ENCODE results near the gene FBXO42. TPM values are rescaled to one million over a fixed set of nuclear protein-coding genes. Genes with fewer than 3 reads are reported as not detected.

The FBXO42 gene
- total and polyA plus RNA-seq, 2 of the 13 experiments (the other 11 are each of a cell fraction or from before 2014, with no cell fraction given), result 7.6 to 17.5 TPM

DNA sequence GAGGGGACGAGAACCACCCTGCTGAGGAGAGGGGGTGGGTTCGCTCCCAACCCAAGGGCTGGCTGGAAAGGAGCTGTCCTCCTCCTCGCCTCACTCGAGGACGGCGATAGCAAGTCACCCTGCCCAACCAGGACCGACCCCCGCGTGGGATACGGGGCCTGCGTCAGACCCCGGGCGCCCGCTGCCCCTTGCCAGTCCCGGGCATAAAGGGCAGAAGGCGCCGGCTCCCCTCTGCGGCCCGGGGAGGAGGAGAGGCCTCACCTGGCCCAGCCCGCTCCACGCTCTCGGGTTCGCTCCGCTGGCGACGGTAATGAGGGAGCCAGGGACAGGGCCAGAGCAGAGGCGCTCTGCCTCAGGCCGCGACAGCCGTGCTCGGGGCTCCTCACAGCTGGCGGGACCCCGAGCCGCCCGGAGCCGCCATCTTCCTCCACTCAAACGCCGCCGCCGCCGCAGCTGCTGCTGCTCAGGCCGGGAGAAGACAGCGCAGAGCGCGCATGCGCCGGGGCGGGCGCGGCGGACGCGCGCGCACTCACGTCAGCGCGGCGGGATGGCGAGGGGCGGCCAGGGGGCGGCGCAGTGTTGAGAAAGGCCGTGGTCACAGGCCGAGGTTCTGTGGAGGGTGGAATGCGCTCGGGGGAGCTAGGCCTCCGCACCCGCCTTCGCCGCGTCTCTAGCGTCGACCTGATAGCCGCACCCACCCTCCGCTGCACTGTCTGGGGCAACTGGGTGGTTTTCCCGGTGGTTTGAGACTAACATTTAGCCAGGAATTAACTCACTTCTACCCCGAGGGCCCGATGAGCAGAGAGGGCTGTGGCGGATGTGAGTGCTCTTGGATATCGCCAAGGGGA, at the start of gene FBXO42 (continued):
- TF ChIP-seq SNAPC5 (CRISPR knock-in tag; IDR thresholded peaks at IDR 0.05; ENCODE audit: borderline replicate concordance) (peak; percentile 77; the same call in 1 of the 2 replicates), NFE2L2 (IDR thresholded peaks at IDR 0.05; ENCODE audit: low read length) (no peak), CREM (IDR thresholded peaks at IDR 0.05) (no peak), CREM (CRISPR knock-in tag; IDR thresholded peaks at IDR 0.05) (no peak), GABPB1 (CRISPR knock-in tag; IDR thresholded peaks at IDR 0.05) (peak; percentile 68; the same call in 1 of the 2 replicates), ZNF777 (CRISPR knock-in tag; IDR thresholded peaks at IDR 0.05) (peak; percentile 66), HOXA3 (CRISPR knock-in tag; IDR thresholded peaks at IDR 0.05) (peak; percentile 95), ATF7-NPFF (CRISPR knock-in tag; IDR thresholded peaks at IDR 0.05; ENCODE audit: low read depth) (peak; percentile 62; the same call in 1 of the 2 replicates), ZFP36L1 (CRISPR knock-in tag; IDR thresholded peaks at IDR 0.05) (0 out of 2 replicates have a peak, but pooled peaks have one; percentile 9), ZNF598 (CRISPR knock-in tag; IDR thresholded peaks at IDR 0.05; ENCODE audit: borderline replicate concordance) (no peak), BRD4 (CRISPR knock-in tag; IDR thresholded peaks at IDR 0.05) (peak; percentile 89), ZNF703 (CRISPR knock-in tag; IDR thresholded peaks at IDR 0.05; ENCODE audit: borderline replicate concordance) (no peak), CENPX (CRISPR knock-in tag; IDR thresholded peaks at IDR 0.05) (no peak), MAFG (CRISPR knock-in tag; IDR thresholded peaks at IDR 0.05) (no peak), NCOA5 (CRISPR knock-in tag; IDR thresholded peaks at IDR 0.05) (no peak), ZKSCAN5 (CRISPR knock-in tag; IDR thresholded peaks at IDR 0.05) (no peak), PAX8 (CRISPR knock-in tag; IDR thresholded peaks at IDR 0.05; ENCODE audit: borderline replicate concordance) (0 out of 2 replicates have a peak, but pooled peaks have one; percentile 25), ZNF746 (CRISPR knock-in tag; IDR thresholded peaks at IDR 0.05) (0 out of 2 replicates have a peak, but pooled peaks have one; percentile 53), ZFP37 (CRISPR knock-in tag; IDR thresholded peaks at IDR 0.05; ENCODE audit: borderline replicate concordance) (peak; percentile 87; the same call in 1 of the 2 replicates), ATF4 (CRISPR knock-in tag; IDR thresholded peaks at IDR 0.05) (0 out of 4 replicates have a peak, but pooled peaks of 1 of the 2 experiments have one; percentile 0)
- TF ChIP-seq, protein P1, sequence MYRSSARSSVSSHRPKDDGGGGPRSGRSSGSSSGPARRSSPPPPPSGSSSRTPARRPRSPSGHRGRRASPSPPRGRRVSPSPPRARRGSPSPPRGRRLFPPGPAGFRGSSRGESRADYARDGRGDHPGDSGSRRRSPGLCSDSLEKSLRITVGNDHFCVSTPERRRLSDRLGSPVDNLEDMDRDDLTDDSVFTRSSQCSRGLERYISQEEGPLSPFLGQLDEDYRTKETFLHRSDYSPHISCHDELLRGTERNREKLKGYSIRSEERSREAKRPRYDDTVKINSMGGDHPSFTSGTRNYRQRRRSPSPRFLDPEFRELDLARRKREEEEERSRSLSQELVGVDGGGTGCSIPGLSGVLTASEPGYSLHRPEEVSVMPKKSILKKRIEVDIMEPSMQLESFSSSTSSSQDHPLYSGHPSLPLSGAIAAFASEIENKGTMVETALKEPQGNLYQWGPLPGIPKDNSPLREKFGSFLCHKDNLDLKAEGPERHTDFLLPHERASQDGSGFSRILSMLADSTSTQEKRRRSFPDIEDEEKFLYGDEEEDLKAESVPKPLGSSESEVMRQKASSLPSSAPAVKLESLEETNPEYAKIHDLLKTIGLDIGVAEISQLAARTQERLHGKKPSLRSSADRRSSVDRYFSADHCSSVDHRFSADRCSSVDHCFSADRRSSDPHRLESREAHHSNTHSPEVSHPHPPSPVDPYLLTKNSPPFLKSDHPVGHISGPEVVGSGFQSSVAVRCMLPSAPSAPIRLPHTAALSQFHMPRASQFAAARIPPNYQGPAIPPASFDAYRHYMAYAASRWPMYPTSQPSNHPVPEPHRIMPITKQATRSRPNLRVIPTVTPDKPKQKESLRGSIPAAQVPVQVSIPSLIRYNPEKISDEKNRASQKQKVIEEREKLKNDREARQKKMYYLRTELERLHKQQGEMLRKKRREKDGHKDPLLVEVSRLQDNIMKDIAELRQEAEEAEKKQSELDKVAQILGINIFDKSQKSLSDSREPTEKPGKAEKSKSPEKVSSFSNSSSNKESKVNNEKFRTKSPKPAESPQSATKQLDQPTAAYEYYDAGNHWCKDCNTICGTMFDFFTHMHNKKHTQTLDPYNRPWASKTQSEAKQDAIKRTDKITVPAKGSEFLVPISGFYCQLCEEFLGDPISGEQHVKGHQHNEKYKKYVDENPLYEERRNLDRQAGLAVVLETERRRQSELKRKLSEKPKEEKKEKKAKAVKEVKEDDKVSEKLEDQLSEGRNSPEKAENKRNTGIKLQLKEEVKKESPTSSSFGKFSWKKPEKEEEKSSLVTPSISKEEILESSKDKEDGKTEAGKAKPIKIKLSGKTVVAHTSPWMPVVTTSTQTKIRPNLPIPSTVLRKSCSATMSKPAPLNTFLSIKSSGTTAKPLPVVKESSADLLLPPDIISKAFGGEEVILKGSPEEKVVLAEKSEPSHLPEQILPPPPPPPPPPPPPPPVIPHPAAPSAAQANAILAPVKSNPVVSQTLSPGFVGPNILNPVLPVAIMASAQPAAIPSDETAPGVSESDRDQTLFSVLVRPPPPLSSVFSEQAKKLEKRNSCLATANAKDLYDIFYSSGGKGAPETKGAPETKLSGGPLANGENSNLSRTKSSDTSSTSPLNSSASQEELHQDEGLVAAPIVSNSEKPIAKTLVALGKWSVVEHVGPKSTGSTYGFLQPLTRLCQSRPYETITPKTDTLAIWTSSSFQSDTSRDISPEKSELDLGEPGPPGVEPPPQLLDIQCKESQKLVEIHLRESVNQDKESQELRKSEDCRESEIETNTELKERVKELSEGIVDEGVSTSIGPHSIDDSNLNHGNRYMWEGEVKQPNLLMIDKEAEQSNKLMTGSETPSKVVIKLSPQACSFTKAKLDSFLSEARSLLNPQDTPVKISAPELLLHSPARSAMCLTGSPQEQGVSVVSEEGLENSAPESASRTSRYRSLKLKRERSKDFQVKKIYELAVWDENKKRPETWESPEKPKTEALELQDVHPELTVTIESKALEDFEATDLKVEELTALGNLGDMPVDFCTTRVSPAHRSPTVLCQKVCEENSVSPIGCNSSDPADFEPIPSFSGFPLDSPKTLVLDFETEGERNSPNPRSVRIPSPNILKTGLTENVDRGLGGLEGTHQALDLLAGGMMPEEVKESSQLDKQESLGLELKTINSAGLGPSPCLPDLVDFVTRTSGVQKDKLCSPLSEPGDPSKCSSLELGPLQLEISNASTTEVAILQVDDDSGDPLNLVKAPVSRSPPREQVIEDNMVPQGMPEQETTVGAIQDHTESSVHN (CRISPR knock-in tag; IDR thresholded peaks at IDR 0.05), result no peak
